GM19238 (cell line): ENCODE results near the gene MCF2L.
"Not testable (repeated sequence)": the region's sequence is repeated elsewhere in the genome, so short reads cannot be mapped to it uniquely, and the experiment has no call there.

ENCODE experiments used
- DNase-seq: peaks from one replicate; pipeline ENCODE4 v3.0.0; 2011; ENCODE audit warnings: low spot score; ENCODE audit not compliant: insufficient read length

The MCF2L gene

GRCh38 chr13:113078902-113079780 is 110.1 kb downstream of the MCF2L start:
- no peak for DNase-seq

GRCh38 chr13:113079781-113080080 is 110.7 kb downstream of the MCF2L start:
- not testable (repeated sequence) for DNase-seq

GRCh38 chr13:113080361-113080831 is 111.4 kb downstream of the MCF2L start:
- no peak for DNase-seq

- no peak for DNase-seq
These were observed 112.0 kb downstream of the MCF2L start for GRCh38 chr13:113080901-113081521.

GRCh38 chr13:113082198-113083021 is 113.4 kb downstream of the MCF2L start:
- no peak for DNase-seq

- DNase-seq, result no peak
These were observed 114.0 kb downstream of the MCF2L start for GRCh38 chr13:113083022-113083373.

GRCh38 chr13:113083402-113084061 is 114.5 kb downstream of the MCF2L start:
- no peak for DNase-seq

GRCh38 chr13:113084094-113084942 is 115.3 kb downstream of the MCF2L start:
- DNase-seq, result no peak

GRCh38 chr13:113084943-113085540 is 116.0 kb downstream of the MCF2L start:
- DNase-seq, result no peak

GRCh38 chr13:113086031-113086750 is 117.2 kb downstream of the MCF2L start:
- no peak for DNase-seq

GRCh38 chr13:113086991-113087922 is 118.2 kb downstream of the MCF2L start:
- no peak for DNase-seq

GRCh38 chr13:113087923-113088690 is 119.1 kb downstream of the MCF2L start:
- DNase-seq, result no peak

GRCh38 chr13:113088691-113089020 is 119.6 kb downstream of the MCF2L start:
- no peak for DNase-seq

GRCh38 chr13:113089693-113090414 is 120.8 kb downstream of the MCF2L start:
- DNase-seq, result no peak

GRCh38 chr13:113090415-113090770 is 121.4 kb downstream of the MCF2L start:
- no peak for DNase-seq

GRCh38 chr13:113090806-113091205 is 121.8 kb downstream of the MCF2L start:
- DNase-seq, result no peak

- no peak for DNase-seq
These were observed 122.3 kb downstream of the MCF2L start for GRCh38 chr13:113091211-113091771.
